ENCODE results near the gene PHLDA1. TPM values are rescaled to one million over a fixed set of nuclear protein-coding genes. Genes with fewer than 3 reads are reported as not detected.
"Not testable (repeated sequence)": the region's sequence is repeated elsewhere in the genome, so short reads cannot be mapped to it uniquely, and the experiment has no call there.

The PHLDA1 gene
- polyA plus RNA-seq, 1 donor: 18.1 TPM

DNA sequence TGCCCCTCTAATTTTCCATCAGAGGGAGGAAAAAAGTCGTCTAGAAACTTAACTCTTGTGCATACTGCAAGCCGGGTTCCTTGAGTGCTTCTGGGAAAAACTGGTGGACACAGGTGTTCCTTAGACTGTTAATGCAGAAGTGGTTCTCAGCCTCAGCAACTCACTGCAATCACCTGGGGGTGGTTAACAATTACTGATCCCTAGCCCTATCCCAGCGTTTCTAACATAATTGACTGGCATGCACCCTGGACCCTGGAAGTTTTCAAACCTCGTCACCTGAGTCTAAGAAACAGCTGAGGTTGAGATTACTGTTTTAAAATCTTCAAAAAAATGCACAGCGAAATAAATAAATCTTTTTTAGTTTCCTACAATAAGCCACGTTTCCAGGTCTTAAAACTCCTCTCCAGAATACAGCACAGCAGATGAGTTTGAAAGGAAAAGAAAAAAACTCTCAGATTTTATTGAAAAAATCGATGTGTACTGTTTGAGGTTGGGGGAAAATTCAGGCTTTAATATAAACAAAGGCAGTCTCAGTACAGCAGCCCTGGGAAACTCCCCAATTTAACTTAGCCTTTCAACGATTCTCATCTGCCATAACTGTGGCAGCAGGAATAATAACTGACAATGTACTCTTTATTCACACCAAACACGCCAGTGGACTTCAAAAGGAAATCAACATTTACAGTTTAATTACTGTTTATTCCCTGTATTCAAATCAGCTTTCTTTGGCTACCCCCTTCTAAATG is 45.4 kb downstream of the PHLDA1 start:
- Histone ChIP-seq H3K4me3 (ENCODE audit: low read length) (no peak overlapping the region), H3K36me3 (ENCODE audit: control insufficient read depth, insufficient read depth, low read length) (no peaks in the 10 kb centered on the region), H3K4me1 (ENCODE audit: control insufficient read depth, insufficient read depth, low read length) (peaks cover 6% of the 10 kb centered on the region), H3K27ac (ENCODE audit: low read length) (no peak overlapping the region), H3K9me3 (ENCODE audit: control insufficient read depth, low read depth, low read length) (no peaks in the 10 kb centered on the region), H3K27me3 (ENCODE audit: control insufficient read depth, insufficient read depth, low read length) (no peaks in the 10 kb centered on the region)
- WGBS (ENCODE audit: insufficient coverage, low lambda C conversion rate): 20% methylated on average over 3 of the region's 9 CpGs
- peak; percentile 44 to 76 for DNase-seq

DNA sequence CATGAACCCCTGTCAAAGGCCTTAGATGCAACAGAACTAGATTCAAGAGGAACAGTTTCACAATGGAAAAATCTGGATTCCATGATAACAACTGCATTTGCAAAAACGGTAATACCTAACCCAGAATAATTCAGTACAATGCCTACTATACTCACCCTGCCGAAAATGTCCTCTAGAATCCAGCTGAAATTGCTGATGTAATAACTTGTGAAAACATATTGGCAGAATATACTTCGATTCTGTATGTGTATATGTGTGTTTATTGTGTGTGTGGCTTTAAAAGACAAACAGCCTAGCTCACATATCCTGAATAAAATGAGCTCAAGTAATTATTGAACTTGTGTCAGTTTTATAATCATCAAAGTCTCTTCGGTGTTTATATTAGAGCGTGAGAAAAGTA is 46.0 kb downstream of the PHLDA1 start:
- Histone ChIP-seq H3K27me3 (ENCODE audit: control insufficient read depth, insufficient read depth, low read length) (no peaks in the 10 kb centered on the region), H3K4me1 (ENCODE audit: control insufficient read depth, insufficient read depth, low read length) (peaks cover 6% of the 10 kb centered on the region), H3K27ac (ENCODE audit: low read length) (no peak overlapping the region), H3K9me3 (ENCODE audit: control insufficient read depth, low read depth, low read length) (no peaks in the 10 kb centered on the region), H3K4me3 (ENCODE audit: low read length) (no peak overlapping the region), H3K36me3 (ENCODE audit: control insufficient read depth, insufficient read depth, low read length) (no peaks in the 10 kb centered on the region)
- WGBS (ENCODE audit: insufficient coverage, low lambda C conversion rate): 43% methylated on average over 2 of the region's 5 CpGs
- no peak for DNase-seq

DNA sequence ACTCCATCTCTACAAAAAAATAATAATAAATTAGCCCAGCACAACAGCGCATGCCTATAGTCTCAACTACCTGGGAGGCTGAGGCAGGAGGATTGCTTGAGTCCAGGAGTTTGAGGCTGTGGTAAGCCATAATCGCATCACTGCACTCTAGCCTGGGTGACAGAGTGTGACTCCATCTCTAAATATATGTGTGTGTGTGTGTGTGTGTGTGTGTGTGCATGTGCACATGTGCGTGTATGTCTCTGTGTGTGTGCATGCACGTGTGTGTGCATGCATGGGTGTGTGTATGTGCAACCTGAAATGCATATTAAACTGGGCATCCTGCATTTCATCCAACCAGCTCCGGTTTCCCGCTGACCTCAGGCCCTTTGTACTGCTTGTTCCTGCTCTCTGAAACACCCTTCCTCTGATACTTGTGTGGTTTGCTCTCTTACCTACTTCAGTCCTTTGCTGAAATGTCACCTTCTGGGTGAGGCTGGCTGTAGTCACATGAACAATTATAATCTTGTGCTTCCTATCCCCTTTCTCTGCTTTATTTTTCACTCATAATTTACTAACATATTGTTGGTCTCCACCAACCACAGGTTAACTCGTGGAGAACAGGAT is 46.9 kb downstream of the PHLDA1 start:
- Histone ChIP-seq H3K27me3 (ENCODE audit: control insufficient read depth, insufficient read depth, low read length) (no peaks in the 10 kb centered on the region), H3K27ac (ENCODE audit: low read length) (no peak overlapping the region), H3K4me3 (ENCODE audit: low read length) (no peak overlapping the region), H3K36me3 (ENCODE audit: control insufficient read depth, insufficient read depth, low read length) (no peaks in the 10 kb centered on the region), H3K4me1 (ENCODE audit: control insufficient read depth, insufficient read depth, low read length) (peaks cover 6% of the 10 kb centered on the region), H3K9me3 (ENCODE audit: control insufficient read depth, low read depth, low read length) (no peaks in the 10 kb centered on the region)
- no CpG with 5 or more reads among the region's 7 CpGs for WGBS (ENCODE audit: insufficient coverage, low lambda C conversion rate)
- DNase-seq: no peak

DNA sequence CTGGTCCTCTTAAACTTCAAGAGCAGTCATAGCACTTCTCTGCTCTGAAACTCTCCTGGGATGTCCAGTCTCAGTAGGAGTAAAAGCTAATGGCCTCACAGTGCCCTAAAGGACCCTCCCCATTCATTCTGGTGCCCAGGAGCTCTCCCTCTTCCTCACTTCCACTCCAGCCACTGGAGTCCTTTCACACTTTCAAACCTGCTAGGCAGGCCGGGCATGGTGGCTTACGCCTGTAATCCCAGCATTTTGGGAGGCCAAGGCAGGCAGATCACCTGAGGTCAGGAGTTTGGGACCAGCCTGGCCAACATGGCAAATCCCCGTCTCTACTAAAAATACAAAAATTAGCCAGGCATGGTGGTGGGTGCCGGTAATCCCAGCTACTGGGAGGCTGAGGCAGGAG is 47.7 kb downstream of the PHLDA1 start:
- WGBS (ENCODE audit: insufficient coverage, low lambda C conversion rate): no CpG with 5 or more reads among the region's 4 CpGs
- H3K27ac ChIP-seq (ENCODE audit: low read length); H3K36me3 ChIP-seq (ENCODE audit: control insufficient read depth, insufficient read depth, low read length); DNase-seq; H3K27me3 ChIP-seq (ENCODE audit: control insufficient read depth, insufficient read depth, low read length); H3K9me3 ChIP-seq (ENCODE audit: control insufficient read depth, low read depth, low read length); H3K4me3 ChIP-seq (ENCODE audit: low read length): not testable (repeated sequence)
- peaks cover 12% of the 10 kb centered on the region for H3K4me1 ChIP-seq (ENCODE audit: control insufficient read depth, insufficient read depth, low read length)

DNA sequence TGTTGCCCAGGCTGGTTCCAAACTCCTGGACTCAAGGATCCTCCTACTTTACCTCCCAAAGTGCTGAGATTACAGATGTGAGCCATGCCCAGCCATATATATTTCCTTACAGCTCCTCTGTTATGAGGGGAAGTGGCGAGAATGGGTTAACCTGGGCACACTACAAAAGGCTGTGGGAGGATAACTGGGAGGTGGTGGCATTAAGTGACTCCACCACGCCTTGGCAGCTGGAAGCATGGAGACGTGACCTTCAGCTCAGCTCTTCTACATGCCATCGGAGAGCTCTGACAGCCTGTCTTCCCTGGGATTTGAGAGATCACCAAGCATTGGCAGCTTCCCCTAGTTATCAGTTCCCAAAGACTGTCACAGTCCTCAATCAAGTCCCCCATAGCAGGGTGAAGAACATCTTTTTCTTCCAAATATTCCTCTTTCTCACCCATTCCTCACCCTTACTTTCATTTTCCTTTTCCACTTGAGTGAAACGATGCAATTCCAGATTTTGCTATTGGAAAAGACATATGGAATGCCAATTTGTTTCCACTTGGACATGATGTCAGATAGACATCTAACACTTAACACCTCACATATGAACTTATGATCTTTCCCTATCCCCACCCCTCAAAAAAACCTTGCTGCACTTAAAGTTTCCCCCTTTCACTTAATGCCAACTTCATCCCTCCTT is 48.5 kb downstream of the PHLDA1 start:
- Histone ChIP-seq H3K4me1 (ENCODE audit: control insufficient read depth, insufficient read depth, low read length) (peaks cover 19% of the 10 kb centered on the region), H3K36me3 (ENCODE audit: control insufficient read depth, insufficient read depth, low read length) (no peaks in the 10 kb centered on the region), H3K27ac (ENCODE audit: low read length) (no peak overlapping the region), H3K4me3 (ENCODE audit: low read length) (no peak overlapping the region), H3K9me3 (ENCODE audit: control insufficient read depth, low read depth, low read length) (no peaks in the 10 kb centered on the region), H3K27me3 (ENCODE audit: control insufficient read depth, insufficient read depth, low read length) (no peaks in the 10 kb centered on the region)
- 67% methylated on average over 1 of the region's 5 CpGs for WGBS (ENCODE audit: insufficient coverage, low lambda C conversion rate)
- no peak for DNase-seq

DNA sequence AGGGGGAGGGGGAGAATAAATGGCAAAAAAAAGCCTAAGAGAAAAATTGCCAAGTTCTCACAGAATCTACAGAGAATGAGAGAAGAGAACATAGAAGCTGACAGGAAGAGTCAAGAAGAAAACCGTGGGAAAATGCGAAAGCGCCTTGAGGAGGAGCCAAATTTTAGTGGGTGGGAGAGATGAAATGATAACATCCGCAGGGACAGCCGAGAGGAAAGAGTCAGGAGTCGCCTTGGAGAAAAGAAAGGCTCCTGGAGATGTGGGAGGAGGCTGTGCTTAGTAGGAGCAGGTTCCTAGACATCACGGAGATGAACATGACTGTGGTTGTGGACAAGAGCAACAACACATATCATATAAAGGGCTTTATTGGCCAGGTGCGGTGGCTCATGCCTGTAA is 49.4 kb downstream of the PHLDA1 start:
- Histone ChIP-seq H3K4me1 (ENCODE audit: control insufficient read depth, insufficient read depth, low read length) (peaks cover 25% of the 10 kb centered on the region), H3K27ac (ENCODE audit: low read length) (no peak overlapping the region), H3K27me3 (ENCODE audit: control insufficient read depth, insufficient read depth, low read length) (no peaks in the 10 kb centered on the region), H3K4me3 (ENCODE audit: low read length) (no peak overlapping the region), H3K36me3 (ENCODE audit: control insufficient read depth, insufficient read depth, low read length) (no peaks in the 10 kb centered on the region), H3K9me3 (ENCODE audit: control insufficient read depth, low read depth, low read length) (no peaks in the 10 kb centered on the region)
- no peak for DNase-seq
- WGBS (ENCODE audit: insufficient coverage, low lambda C conversion rate): 78% methylated on average over 6 of the region's 8 CpGs

DNA sequence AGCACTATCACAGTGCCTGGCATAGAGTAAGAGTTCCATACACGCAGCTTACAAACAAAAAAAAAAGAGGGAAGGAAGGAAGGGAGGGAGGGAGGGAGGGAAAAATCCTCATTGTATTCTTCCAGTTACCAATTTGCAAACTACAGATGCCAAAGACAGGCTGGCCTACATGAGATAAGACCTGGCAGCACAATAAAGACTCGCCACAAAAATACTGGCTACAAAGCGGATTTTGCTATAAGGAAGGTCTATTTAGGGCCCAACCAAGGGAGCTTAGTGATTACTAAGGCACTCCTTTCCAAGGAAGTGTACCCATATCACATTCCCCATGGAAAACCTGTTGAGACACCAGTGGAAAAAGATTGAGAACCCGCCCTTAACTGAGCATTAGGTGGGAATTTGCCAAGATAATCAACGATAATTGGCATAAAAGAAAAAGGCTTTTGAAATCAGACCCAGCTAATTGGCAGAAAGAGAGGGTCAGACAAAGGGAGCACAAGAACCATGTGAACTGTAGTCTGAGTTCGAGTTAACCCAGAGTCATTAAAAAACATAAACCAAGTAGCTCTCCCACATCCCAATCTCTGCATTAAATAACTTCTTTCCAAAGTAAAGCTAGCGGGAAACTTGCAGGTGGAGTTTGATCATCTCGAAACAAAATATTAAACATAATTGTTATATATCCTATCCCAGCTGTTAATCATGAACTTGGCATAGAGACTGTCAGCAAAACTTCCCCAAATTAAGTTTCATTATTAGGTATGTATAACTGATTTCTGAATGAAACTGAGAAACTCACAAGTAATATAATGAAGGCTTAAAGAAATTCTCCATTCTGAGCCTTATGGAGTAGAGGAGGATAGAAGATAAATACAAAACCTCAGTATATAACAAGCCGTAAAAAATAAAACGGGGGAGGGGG is 50.1 kb downstream of the PHLDA1 start:
- DNase-seq: no peak

DNA sequence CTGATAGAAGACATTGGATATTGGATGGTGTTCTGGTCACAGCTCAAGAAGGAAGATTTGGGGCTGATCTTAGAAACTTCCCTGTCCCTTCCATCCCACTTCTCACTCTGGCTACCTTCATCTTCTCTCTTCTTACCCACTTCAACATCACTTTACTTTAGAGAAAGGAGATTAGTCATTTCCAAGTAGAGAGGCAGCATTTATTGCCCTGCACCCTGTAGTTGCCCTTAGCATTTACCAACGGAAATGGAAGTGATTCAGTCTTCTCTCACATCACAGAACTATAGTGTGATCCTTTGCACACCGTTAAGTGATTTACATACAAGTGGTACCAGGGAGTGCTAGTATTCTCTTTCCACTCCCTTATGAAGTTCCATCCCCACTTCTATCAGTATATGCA is 52.4 kb downstream of the PHLDA1 start:
- DNase-seq: no peak
- Histone ChIP-seq H3K27ac (ENCODE audit: low read length) (no peak overlapping the region), H3K4me1 (ENCODE audit: control insufficient read depth, insufficient read depth, low read length) (peaks cover 29% of the 10 kb centered on the region), H3K27me3 (ENCODE audit: control insufficient read depth, insufficient read depth, low read length) (no peaks in the 10 kb centered on the region), H3K36me3 (ENCODE audit: control insufficient read depth, insufficient read depth, low read length) (no peaks in the 10 kb centered on the region), H3K4me3 (ENCODE audit: low read length) (no peak overlapping the region), H3K9me3 (ENCODE audit: control insufficient read depth, low read depth, low read length) (no peaks in the 10 kb centered on the region)
- 100% methylated on average over 1 of the region's 2 CpGs for WGBS (ENCODE audit: insufficient coverage, low lambda C conversion rate)

More for the DNA sequence above, 50.1 kb downstream of the PHLDA1 start:
- 100% methylated on average over 2 of the region's 10 CpGs for WGBS (ENCODE audit: insufficient coverage, low lambda C conversion rate)
- H3K4me3 ChIP-seq (ENCODE audit: low read length): no peak overlapping the region
- H3K27me3 ChIP-seq (ENCODE audit: control insufficient read depth, insufficient read depth, low read length): no peaks in the 10 kb centered on the region
- H3K4me1 ChIP-seq (ENCODE audit: control insufficient read depth, insufficient read depth, low read length): peaks cover 29% of the 10 kb centered on the region
- no peak overlapping the region for H3K27ac ChIP-seq (ENCODE audit: low read length)
- no peaks in the 10 kb centered on the region for H3K36me3 ChIP-seq (ENCODE audit: control insufficient read depth, insufficient read depth, low read length)
- H3K9me3 ChIP-seq (ENCODE audit: control insufficient read depth, low read depth, low read length): no peaks in the 10 kb centered on the region

DNA sequence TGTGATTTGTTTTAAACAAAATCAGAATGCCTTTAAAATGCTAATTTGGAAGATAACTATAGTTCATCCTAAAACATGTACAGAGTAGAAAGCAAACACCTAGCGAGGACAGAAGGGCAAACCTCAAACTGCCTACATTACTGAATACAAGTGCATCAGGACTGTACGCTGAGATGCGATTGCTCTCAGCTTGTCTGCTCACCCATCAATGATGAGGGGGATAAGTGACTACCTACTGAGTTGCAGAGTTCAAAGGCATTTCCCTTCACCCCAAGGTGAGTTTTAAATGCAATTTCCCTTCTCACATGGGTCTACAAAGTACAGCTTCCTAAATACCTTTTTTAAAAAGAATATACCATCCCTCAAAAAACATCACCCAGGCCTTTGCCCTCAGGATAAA is 52.9 kb downstream of the PHLDA1 start:
- no peak for DNase-seq
- Histone ChIP-seq H3K4me3 (ENCODE audit: low read length) (no peak overlapping the region), H3K4me1 (ENCODE audit: control insufficient read depth, insufficient read depth, low read length) (peaks cover 29% of the 10 kb centered on the region), H3K9me3 (ENCODE audit: control insufficient read depth, low read depth, low read length) (no peaks in the 10 kb centered on the region), H3K36me3 (ENCODE audit: control insufficient read depth, insufficient read depth, low read length) (no peaks in the 10 kb centered on the region), H3K27me3 (ENCODE audit: control insufficient read depth, insufficient read depth, low read length) (no peaks in the 10 kb centered on the region), H3K27ac (ENCODE audit: low read length) (peak overlapping the region; percentile 54)
- no CpG with 5 or more reads among the region's 3 CpGs for WGBS (ENCODE audit: insufficient coverage, low lambda C conversion rate)

All from large intestine (tissue), 3 donors.